Measurements from ENCODE around the gene OMP. TPM values are rescaled to one million over a fixed set of nuclear protein-coding genes. Genes with fewer than 3 reads are reported as not detected.

OMP gene
- total RNA-seq, 1 donor from 2014 or later: not detected

DNA sequence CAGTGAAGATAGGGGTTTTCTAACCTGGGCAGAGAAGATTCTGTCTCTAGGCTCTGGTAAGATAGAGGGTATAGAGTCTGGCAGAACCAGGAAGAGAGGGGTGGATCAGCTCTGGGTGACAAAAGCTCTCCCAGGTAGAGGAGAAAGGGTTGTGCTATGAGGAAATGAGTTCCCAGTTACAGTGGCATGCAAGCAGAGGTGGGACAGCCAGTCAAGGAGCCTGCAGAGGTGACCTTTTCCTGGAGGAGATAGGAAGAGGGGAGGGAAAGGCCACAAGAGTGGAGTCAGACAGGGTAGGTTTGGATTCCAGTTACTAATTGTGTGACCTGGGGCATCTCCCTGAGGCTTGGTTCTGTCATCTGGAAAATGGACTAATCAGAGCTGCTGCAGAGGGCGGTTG lies 39.2 kb upstream of the OMP start:
- Mint-ChIP-seq H3K36me3 (ENCODE audit: low read depth) (no peaks in the 10 kb centered on the region), H3K4me1 (ENCODE audit: low read depth) (peaks cover 4% of the 10 kb centered on the region), H3K4me3 (ENCODE audit: low read depth) (no peak overlapping the region), H3K27ac (no peak overlapping the region), H3K9me3 (no peaks in the 10 kb centered on the region), H3K27me3 (ENCODE audit: low read depth) (peaks cover 23% of the 10 kb centered on the region)
- no peak for DNase-seq (ENCODE audit: low spot score)
- intact Hi-C loops (cut with micrococcal nuclease): no loop called here

GRCh38 chr11:77063861-77064260 lies 38.8 kb upstream of the OMP start:
- Mint-ChIP-seq H3K4me1 (ENCODE audit: low read depth) (peaks cover 4% of the 10 kb centered on the region), H3K36me3 (ENCODE audit: low read depth) (no peaks in the 10 kb centered on the region), H3K4me3 (ENCODE audit: low read depth) (no peak overlapping the region), H3K9me3 (no peaks in the 10 kb centered on the region), H3K27me3 (ENCODE audit: low read depth) (peaks cover 25% of the 10 kb centered on the region), H3K27ac (no peak overlapping the region)
- intact Hi-C loops (cut with micrococcal nuclease): no loop called here
- no peak for DNase-seq (ENCODE audit: low spot score)

DNA sequence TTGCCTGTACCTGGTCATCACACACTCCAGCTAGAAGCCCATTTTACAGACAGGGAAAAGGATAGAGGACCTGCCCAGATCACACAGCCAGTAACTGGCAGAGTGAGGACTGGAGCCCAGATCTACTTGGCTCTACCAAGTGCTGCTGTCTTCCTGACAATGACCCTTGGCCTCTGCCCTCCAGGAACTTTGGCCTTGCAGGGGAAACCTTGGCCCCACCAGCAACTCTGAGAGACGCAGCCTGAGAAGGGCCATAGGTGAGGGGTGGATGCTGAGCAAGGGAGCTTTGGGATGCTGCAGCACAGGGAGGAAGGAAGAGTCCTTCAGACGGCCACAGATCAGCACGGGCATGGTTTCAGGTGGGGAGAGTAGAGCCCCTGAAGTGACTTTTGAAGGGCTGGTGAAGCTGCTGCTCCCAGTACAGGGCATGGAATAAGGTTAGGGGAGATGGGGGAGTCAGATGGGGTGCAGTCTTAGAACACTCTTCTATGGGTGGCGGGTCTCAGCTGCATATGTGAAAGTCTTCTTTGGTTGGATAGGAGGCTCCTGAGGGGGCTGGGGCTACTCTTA lies 37.9 kb upstream of the OMP start:
- peaks cover 25% of the 10 kb centered on the region for H3K27me3 Mint-ChIP-seq (ENCODE audit: low read depth)
- no peak for DNase-seq (ENCODE audit: low spot score)
- H3K4me3 Mint-ChIP-seq (ENCODE audit: low read depth): no peak overlapping the region
- peaks cover 4% of the 10 kb centered on the region for H3K4me1 Mint-ChIP-seq (ENCODE audit: low read depth)
- H3K27ac Mint-ChIP-seq: no peak overlapping the region
- H3K9me3 Mint-ChIP-seq: no peaks in the 10 kb centered on the region
- intact Hi-C loops (cut with micrococcal nuclease): no loop called here
- no peaks in the 10 kb centered on the region for H3K36me3 Mint-ChIP-seq (ENCODE audit: low read depth)

DNA sequence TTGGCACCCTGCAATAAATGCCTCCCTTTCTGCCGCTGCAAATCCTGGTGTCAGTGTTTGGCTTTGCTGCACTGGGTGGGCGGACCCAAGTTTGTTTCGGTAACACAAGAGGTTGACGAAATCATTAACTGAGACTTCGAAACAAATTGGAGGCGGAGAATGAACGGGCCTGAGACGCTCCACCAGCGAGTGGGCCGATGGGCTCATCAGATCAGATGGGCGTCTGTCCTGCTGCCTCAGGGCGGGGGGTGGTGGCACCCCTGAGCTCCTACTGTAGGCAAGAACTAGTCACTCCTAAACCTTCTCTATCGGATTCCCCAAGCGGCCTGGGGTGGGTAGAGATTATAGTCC lies 36.8 kb upstream of the OMP start:
- Mint-ChIP-seq H3K4me3 (ENCODE audit: low read depth) (peak overlapping the region; percentile 87), H3K9me3 (no peaks in the 10 kb centered on the region), H3K27me3 (ENCODE audit: low read depth) (peaks cover 19% of the 10 kb centered on the region), H3K27ac (peak overlapping the region; percentile 50), H3K4me1 (ENCODE audit: low read depth) (peaks cover 4% of the 10 kb centered on the region), H3K36me3 (ENCODE audit: low read depth) (no peaks in the 10 kb centered on the region)
- DNase-seq (ENCODE audit: low spot score): no peak
- intact Hi-C loops (cut with micrococcal nuclease): loop anchor here (1.0 kb wide), 1 partner anchor 19 kb away; no protein-coding TSS in a partner anchor

DNA sequence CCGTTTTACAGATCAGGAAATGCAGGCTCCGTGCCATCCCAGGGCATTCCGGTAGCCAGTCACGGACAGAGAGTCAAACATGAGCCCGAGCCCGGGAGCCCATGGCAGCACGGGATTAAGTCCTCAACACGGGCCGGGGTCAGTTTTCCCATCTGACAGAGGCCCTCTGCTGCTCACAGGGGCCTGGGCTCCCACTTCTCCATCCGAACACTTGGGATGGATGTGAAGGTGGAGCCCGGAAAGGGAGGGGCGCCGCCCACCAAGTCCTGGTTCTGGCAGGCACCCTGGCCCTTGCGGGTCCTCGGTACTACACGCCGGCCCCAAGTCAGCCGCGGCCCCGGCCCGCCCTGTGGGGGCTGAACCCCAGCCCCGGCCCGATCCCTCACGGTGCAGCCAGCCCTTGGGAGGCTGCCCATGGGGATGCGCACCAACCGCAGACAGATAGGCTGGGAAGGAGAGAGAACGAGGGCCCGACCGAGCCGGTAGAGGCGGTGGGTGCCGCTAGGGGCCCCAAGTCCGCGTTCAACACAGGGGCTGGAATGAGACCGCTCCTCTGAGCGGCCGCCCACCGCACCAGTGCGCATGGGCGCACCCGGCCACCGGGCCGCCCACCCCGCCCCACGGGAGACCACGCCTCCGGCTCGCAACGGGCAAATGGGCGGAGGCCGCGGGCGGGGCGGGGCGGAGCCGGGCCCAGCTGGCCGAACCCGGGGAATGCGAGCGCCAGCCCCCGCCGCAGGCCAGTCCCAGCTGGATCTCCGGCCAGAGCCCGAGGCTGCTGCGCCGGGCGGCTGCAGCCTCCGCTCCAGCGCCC lies 36.2 kb upstream of the OMP start, which contains the start of gene CAPN5:
CAPN5 (plus strand) TSS at position 743 of the 814 bp plus-strand sequence. CDS start 17,916 bp downstream, outside the sequence.
- Mint-ChIP-seq H3K4me3 (ENCODE audit: low read depth) (peak within 1 kb of the TSS; percentile 87), H3K27me3 (ENCODE audit: low read depth) (peaks cover 19% of the 10 kb centered on the region), H3K27ac (peak within 1 kb of the TSS; percentile 50), H3K36me3 (ENCODE audit: low read depth) (no peaks in the 10 kb centered on the region), H3K4me1 (ENCODE audit: low read depth) (peaks cover 4% of the 10 kb centered on the region), H3K9me3 (no peaks in the 10 kb centered on the region)
- DNase-seq (ENCODE audit: low spot score): peak; percentile 79
- intact Hi-C loops (cut with micrococcal nuclease): loop anchor here (1.0 kb wide), 1 partner anchor 19 kb away; no protein-coding TSS in a partner anchor

DNA sequence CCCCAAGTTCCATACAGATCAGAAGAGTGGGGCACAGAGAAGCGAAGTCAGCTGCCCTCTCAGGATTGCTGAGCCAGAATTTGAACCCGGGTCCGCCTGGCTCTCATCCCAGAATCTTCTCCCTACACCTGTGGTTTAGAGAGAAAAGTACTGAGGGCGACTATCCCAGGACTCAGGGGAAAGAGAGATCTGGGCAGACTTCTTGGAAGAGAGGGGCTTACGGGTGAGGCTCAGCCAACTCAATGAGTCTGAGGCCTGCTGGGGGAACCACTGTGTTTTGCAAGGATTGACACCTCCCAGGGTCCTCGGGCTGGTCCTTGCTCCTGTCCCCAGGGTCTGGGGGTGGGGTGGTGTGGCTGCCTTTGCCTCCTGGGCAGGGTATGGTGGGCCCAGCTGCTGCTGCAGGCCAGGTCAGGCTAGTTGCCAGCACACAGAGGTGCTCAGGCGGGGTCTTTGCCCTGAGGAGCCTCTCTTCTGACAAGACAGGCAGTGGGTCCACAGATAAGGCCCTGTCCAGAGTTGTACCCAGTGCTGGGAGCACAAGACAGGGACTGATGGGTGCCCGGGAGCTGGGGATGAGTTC lies 34.7 kb upstream of the OMP start:
- intact Hi-C loops (cut with micrococcal nuclease): no loop called here
- no peak overlapping the region for H3K27ac Mint-ChIP-seq
- no peaks in the 10 kb centered on the region for H3K9me3 Mint-ChIP-seq

DNA sequence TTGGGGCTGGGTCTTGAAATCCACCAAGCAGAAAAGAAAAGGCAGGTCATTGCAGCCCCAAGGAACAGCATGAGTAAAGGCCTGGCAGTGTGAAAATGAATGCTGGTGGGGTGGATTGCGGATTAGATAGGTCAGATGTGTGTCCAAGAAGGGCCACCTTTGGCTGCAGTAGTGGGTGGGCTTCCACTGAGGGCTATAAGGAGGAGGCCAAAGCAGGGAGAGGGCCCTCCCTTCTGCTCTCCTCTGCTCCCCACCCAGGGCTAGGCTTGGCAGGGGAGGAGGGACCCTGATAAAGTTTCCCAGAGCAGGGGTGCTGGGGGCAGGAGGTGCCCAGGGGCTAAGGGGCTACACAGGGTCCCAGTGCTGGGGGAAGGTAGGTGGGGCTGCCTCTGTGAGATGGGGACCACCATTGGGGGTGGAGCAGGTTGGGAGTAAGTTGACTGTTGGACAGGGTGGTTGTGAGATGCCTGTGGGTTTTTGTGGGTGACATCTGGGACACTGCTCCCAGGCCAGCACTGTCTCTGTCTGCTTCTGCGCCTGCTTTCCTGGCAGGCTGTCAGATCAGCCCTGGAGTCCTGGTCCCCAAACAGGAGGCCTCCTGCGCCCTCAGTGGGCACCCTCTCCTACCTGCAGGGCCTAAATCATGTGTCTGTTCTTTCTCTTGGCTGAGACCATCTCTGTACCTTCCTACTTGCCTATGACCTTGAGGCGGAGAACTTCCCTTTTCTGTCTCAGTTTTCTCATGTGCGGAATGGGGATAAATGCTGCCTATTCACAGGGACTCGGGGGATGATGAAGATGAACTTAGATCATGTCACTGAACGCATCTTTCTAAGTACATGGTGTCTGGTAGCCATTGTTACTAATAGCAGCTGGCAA lies 33.9 kb upstream of the OMP start:
- Mint-ChIP-seq H3K4me1 (ENCODE audit: low read depth) (peaks cover 21% of the 10 kb centered on the region), H3K27me3 (ENCODE audit: low read depth) (peaks cover 19% of the 10 kb centered on the region), H3K27ac (no peak overlapping the region), H3K4me3 (ENCODE audit: low read depth) (no peak overlapping the region), H3K36me3 (ENCODE audit: low read depth) (no peaks in the 10 kb centered on the region), H3K9me3 (no peaks in the 10 kb centered on the region)
- intact Hi-C loops (cut with micrococcal nuclease): no loop called here
- DNase-seq (ENCODE audit: low spot score): no peak

More for the DNA sequence above, 34.7 kb upstream of the OMP start:
- peak overlapping the region; percentile 61 for H3K4me3 Mint-ChIP-seq (ENCODE audit: low read depth)
- H3K4me1 Mint-ChIP-seq (ENCODE audit: low read depth): peaks cover 15% of the 10 kb centered on the region
- DNase-seq (ENCODE audit: low spot score): no peak
- H3K36me3 Mint-ChIP-seq (ENCODE audit: low read depth): no peaks in the 10 kb centered on the region
- peaks cover 19% of the 10 kb centered on the region for H3K27me3 Mint-ChIP-seq (ENCODE audit: low read depth)

DNA sequence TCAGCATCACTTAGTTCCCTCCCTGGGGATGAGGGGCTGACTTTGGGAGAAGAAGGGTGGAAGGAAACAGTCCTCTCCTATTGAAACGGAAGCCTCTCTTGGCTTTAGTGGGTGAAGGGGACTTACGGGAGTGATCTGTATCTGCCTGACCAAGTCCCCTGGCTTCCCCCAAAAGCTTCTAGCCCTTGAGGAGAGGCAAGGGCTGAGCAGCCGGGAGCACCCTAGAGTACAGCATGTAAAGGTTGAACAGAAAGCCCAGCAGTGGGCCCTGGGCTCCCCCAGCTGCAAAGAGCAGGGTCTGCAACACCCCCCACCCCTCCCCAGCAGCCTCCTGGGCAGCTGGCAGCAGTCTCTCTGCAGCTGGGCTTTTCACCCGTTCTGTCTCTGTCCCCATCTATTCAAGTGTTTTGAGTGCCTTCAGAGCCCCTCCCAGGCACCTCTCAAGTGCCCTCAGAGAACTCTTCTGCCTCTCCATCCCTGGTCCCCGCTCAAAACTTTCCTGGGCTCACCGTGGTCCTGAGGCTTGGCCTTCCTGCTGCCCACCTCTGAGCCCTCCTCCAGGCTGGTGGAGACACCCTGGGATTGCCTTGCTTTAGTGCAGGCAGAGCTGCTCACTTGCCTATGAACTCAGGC lies 33.2 kb upstream of the OMP start:
- no peak for DNase-seq (ENCODE audit: low spot score)
- H3K27me3 Mint-ChIP-seq (ENCODE audit: low read depth): peaks cover 19% of the 10 kb centered on the region
- H3K4me3 Mint-ChIP-seq (ENCODE audit: low read depth): no peak overlapping the region
- H3K36me3 Mint-ChIP-seq (ENCODE audit: low read depth): no peaks in the 10 kb centered on the region
- intact Hi-C loops (cut with micrococcal nuclease): no loop called here
- peaks cover 23% of the 10 kb centered on the region for H3K4me1 Mint-ChIP-seq (ENCODE audit: low read depth)
- no peak overlapping the region for H3K27ac Mint-ChIP-seq
- H3K9me3 Mint-ChIP-seq: no peaks in the 10 kb centered on the region

- no peak overlapping the region for H3K27ac Mint-ChIP-seq
- DNase-seq (ENCODE audit: low spot score): no peak
- no peaks in the 10 kb centered on the region for H3K36me3 Mint-ChIP-seq (ENCODE audit: low read depth)
- intact Hi-C loops (cut with micrococcal nuclease): no loop called here
- H3K4me3 Mint-ChIP-seq (ENCODE audit: low read depth): no peak overlapping the region
- peaks cover 16% of the 10 kb centered on the region for H3K27me3 Mint-ChIP-seq (ENCODE audit: low read depth)
- peaks cover 23% of the 10 kb centered on the region for H3K4me1 Mint-ChIP-seq (ENCODE audit: low read depth)
- no peaks in the 10 kb centered on the region for H3K9me3 Mint-ChIP-seq
Measured at GRCh38 chr11:77069969-77070582, 32.6 kb upstream of the OMP start.

GRCh38 chr11:77071077-77071476 lies 31.6 kb upstream of the OMP start:
- Mint-ChIP-seq H3K27me3 (ENCODE audit: low read depth) (peaks cover 12% of the 10 kb centered on the region), H3K36me3 (ENCODE audit: low read depth) (no peaks in the 10 kb centered on the region), H3K9me3 (no peaks in the 10 kb centered on the region), H3K4me1 (ENCODE audit: low read depth) (peaks cover 19% of the 10 kb centered on the region), H3K4me3 (ENCODE audit: low read depth) (no peak overlapping the region), H3K27ac (no peak overlapping the region)
- DNase-seq (ENCODE audit: low spot score): no peak
- intact Hi-C loops (cut with micrococcal nuclease): no loop called here

- no peak overlapping the region for H3K27ac Mint-ChIP-seq
- no peaks in the 10 kb centered on the region for H3K9me3 Mint-ChIP-seq
- no peak overlapping the region for H3K4me3 Mint-ChIP-seq (ENCODE audit: low read depth)
- H3K27me3 Mint-ChIP-seq (ENCODE audit: low read depth): peaks cover 15% of the 10 kb centered on the region
- H3K36me3 Mint-ChIP-seq (ENCODE audit: low read depth): no peaks in the 10 kb centered on the region
- intact Hi-C loops (cut with micrococcal nuclease): no loop called here
- H3K4me1 Mint-ChIP-seq (ENCODE audit: low read depth): peaks cover 19% of the 10 kb centered on the region
- DNase-seq (ENCODE audit: low spot score): no peak
Measured at GRCh38 chr11:77071671-77072605, 30.7 kb upstream of the OMP start.

Measured in activated T-helper 2 cell treated with anti-CD3 and anti-CD28 coated beads, Interferon-gamma antibody, Interleukin-2, Interleukin-4, amounts not matched to agents 10 μg/mL and 5 μg/mL and 100 μg/mL, durations not matched to agents 14 hours and 24 hours and 36 hours (primary cell).